Stimulated activated CD4-positive, alpha-beta T cell treated with anti-CD3 and anti-CD28 coated beads, Interleukin-1b, Interleukin-23, amount 100 ng/mL, for 48 hours (primary cell): ENCODE results near the gene TBC1D10B.
A peak's percentile ranks its signal among the peaks of the same experiment; 100 is the strongest.

Experiments used
- DNase-seq: peaks from one replicate; pipeline ENCODE4 v3.0.0-alpha.2; 2020

The TBC1D10B gene

DNA sequence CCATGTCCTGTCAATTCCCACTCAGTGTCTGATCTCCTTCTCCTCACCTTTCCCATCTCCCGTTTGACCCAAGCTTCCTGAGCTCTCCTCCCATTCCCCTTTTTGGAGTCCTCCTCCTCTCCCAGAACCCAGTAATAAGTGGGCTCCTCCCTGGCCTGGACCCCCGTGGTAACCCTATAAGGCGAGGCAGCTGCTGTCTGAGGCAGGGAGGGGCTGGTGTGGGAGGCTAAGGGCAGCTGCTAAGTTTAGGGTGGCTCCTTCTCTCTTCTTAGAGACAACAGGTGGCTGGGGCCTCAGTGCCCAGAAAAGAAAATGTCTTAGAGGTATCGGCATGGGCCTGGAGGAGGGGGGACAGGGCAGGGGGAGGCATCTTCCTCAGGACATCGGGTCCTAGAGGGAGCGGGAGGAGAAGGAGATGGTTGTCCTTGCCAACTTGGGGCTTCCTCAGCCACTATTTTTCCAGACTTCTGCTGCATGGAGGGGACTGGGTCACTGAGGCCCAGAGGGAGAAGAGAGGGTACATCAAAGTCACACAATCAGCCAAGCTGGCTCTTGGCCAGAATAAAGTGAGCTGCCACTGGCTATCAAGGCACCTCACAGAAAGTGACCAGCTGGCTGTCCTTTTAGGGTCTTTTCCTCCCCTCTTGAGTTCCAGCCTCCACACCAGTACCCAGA is 1.9 kb upstream of the TBC1D10B start:
- DNase-seq, result no peak

DNA sequence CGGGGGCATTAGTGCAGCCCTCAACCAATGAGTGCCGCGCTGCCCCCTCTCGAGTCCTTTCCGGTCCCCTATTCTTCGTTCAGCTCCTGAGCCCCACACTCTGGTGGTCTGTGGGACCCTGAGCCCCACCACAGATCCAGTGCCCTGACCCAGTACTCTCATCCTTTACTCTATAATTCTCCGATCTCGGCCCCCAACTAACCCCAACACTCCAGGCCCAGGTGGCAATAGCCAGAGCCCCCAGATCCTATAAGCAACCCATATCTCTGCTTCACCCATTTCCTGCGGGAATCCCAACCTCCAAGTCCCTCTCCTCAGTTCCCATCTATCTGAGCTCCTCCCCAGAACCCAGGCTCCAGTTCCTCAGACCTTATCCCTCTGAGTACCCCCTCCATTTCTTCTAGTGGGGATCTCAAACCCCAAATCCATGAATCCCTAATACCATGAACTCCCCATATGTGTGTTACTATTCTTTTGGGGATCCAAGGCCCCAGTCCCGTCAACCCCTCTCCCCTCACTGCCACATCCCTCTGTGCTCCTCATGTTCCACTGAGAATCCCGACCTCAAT is 1.0 kb upstream of the TBC1D10B start:
- DNase-seq, result no peak

DNA sequence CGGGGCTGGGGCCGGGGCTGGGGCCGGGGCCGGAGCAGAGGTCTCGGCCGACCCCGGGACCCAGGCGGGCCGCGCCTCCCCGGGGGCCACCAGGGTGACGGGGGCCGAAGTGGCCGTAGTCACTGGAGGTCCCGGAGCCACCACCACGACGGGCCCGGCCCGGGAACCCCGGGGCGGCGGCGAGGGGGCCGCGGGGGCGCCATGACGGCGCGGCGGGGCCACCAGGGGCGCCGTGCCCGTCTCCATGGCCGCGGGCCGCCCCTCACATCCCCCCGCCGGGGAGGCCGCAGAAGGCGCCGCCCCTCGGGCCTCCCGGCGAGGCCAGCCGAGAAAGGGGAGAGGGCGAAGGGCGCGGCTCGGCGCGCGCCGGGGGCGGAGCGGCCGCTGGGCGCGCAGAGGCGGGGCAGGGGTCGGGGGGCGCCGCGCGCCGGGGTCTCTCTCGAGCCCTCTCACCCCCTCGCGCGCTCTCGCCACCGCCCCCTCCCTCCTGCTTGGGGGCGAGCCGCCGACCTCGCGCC is 297 bp downstream of the TBC1D10B start:
- no peak for DNase-seq

DNA sequence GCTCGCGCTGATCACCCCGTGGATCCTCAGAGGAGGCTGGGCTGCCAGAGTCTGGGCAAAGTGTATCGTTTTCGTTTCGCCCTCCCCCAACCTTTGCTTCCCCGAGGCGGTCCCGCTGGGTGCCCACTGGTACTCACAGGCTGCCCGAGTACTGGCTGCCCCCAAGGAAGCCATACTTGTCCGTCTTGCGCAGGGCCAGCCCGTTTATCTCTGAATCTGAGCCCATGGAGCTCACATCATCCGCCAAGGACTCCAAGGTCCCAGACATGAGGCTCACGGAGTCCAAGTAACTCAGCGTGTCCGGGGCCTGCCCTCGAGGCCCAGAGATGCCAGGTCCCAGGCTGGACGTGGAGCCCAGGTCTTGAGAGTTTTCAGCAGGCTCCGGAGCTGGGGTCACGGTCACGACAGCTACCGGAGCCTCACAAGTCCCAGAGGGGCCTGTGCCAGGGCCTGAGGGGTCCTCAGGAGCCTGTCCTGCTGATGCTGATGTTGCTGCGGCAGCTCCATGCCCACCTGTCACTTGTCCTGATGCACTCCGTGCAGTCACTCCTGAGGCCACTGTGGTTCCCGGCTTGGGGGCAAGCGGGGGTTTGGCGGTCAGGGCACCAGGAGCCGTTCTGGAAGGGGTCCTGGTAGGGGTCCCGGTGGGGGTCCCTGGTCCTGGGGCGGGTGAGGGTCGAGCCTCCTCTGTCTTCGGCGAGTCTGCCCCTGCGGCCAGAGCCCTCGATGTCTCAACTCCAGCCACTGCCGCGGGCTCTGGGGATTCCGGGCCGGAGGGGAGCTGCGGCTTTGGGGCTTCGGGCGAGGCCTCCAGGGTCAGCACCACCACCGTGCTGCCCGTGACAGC is 980 bp downstream of the TBC1D10B start:
- no peak for DNase-seq

DNA sequence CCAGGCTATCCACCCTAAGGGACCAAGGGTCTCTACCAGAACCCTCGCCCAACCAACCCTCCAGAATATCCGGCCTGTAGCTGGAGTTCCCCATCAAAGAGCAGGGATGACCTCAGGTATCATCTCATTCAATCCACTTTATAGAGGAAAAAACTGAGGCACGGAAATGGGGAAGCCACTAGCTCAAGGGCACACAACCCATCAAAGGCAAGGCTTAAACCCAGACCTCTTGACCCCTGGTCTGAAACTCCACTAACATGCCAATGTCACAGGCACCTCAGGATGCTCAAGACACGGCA is 1.6 kb downstream of the TBC1D10B start:
- DNase-seq, result no peak

DNA sequence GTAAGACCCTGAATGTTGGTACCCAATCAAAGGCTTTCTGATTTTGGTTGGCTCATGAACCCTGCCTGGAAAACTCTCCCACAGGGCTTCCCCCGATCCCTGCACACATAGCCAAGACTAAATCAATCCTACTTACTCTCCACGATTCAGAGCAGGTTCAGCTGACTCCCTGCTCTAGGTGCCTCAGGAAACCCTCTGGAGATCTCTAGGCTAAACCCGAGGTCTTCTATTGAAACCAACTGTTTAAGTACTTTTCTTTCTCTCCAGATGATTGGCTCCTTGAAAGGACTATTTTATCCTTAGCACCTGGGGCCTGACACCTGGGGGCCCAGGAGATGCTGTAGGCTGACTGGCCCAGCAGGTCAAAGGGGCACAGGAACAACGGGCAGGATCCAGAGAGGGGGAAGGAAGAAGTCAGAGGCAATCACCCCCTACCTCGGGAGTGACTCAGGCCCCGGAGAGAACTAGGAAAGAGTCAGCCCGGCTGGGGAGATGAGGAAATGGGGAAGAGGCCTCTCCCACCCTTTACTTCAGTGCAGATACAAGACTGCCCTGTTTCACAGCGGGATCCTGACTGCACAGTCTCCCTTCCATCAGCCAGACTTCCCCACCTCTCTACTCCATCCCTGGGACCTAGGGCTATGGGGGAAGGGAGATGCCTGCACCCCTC is 2.0 kb downstream of the TBC1D10B start:
- DNase-seq, result no peak

DNA sequence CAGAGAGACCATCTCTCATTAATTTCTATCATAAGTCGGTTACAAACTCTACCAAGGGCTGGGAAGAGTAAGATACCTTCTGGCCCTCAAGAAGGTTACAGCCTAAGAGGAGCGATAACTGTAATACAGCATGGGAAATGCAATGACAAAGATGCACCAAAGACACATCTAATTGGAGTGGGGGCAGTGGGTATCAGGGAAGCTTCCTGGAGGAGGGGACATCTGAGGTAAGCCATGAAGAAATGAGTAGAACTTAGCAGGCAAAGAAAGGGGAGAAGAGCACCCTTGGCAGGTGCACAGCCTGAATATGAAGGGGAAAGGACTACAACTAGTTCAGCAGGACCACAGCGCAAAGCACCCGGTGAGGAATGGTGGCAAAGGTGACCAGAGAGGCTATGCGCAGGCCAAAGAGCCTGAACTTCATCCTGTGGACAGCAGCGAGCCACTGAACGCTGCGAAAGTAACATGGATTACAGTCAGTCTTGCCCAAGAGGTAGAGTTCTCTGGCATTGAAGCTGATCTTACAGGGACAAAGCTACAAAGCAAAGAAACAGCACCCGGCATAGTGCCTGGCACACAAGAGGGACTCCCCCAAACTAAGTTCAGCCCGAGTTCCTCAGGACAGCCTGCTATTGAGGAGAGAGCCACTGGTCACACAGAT is 2.8 kb downstream of the TBC1D10B start:
- DNase-seq, result no peak

DNA sequence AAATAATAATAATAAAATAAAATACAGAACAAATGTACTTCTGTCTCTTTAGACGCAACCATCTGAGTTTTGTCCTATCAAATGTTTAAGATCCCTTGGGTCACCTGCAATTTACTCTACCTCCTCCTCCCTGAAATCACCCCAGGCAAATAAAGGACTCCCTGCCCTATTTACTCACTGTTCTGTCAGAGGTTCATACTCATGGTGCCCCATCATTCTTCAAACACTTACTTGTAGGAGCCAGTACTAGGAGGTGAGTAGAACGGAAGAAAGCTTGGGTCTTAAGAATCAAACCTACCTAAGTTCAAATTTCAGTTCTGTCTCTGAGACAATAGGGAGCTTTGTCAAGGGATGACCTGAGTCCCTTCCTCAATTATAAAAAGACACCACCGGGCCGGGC is 3.8 kb downstream of the TBC1D10B start:
- no peak for DNase-seq

DNA sequence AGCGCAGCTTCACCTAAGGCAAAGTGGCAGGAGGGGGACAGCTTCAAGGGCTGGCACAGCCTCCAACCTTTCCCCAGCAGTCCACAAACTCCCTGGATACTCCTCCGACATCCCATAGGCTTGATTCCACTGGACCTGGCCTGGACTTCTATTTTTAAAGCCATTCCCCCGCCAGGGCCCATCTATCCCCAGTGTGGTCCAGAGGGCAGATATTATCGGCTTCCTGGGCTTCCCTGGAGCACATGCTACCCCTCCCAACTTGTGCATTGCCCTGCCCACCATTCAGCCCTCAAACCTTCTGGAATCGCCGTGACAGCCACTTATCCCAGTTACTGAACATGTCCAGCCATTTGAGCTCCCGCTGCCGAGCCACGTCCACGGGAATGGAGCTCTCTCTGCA is 5.1 kb downstream of the TBC1D10B start:
- DNase-seq, result no peak

DNA sequence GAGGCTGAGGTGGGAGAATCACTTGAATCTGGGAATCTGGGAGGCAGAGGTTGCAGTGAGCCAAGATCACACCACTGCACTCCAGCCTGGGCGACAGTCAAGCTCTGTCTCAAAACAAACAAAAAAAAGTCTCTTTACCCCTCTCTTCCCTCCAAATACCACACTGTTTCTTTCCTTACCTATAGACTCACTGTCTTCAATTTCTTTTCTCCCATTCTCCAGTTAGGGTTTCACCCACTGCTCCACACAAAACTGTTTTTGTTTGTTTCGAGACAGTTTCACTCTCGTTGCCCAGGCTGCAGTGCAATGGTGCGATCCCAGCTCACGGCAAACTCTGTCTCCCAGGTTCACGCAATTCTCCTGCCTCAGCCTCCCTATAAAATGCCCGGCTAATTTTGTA is 9.1 kb downstream of the TBC1D10B start:
- no peak for DNase-seq

DNA sequence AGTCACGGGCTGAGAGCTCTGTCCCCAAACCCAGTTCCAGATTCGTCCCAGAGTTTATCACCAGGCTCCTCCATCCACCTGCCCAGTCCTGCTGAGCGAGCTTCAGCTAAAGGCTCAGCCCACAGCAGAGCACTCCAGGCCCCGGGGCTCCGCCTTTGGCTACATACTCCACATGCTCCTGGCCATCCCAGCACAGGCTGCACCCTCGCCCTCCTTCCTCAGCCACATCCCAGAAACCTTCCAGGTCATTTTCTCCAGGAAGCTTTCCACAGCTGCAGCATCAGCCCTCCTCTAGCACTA is 10.5 kb downstream of the TBC1D10B start:
- no peak for DNase-seq

DNA sequence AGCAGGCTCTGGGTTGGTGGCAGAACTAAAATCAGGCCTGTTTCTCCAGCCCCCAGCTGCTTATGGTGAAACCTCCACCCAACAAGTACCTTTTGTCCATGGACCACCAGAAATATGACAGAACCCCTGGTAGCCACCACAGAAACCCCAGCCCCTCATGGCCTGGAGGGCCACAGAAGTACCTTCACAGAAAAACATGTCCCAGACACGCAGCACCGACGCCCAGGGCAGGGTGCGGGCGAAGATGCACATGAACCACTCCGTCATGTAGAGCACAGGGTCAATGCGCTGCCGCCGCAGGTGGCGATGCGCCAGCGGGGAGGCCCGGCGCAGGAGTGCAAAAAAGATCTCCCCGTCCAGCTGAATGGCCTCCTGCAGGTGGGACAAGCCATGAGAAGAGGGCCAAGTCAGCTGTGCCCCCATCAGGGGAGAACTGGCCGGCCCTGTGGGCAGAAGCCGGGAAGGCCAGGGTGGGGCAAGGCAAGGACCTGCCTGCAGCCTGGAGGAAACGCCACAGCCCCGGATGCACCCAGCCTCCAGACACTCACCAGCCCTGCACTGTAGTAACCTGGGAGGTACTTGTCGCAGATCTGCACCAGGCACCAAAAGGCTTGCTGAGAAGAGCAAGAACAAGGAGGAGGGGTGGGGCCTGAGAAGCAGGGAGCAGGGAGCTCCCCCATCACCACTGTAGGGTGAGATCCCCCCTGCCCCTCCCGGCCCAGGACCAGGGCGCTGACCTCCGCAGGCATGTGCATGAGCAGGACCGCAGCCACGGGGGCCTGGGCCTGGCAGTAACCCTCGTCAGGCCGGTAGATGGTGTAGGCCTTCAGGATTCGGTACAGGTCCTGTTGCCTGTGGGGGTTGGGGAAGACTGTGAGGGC is 11.1 kb downstream of the TBC1D10B start:
- DNase-seq, result no peak

DNA sequence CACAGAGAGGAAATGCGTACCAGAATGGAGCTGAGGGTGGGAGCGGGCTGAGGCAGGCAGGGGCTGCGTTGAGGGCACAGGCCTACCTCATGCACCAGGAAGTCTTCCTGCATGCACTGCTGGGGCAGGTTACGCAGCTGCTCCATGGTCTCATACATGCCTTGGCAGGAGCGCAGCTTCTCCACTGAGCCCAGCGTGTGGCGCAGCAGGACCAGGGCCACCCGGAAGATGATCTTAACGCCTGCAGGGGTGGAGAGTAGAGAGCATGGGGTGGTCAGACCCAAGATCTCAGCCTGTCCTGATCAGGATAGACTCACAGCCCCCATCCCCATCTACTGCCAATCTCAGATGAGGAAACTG is 11.7 kb downstream of the TBC1D10B start:
- no peak for DNase-seq

DNA sequence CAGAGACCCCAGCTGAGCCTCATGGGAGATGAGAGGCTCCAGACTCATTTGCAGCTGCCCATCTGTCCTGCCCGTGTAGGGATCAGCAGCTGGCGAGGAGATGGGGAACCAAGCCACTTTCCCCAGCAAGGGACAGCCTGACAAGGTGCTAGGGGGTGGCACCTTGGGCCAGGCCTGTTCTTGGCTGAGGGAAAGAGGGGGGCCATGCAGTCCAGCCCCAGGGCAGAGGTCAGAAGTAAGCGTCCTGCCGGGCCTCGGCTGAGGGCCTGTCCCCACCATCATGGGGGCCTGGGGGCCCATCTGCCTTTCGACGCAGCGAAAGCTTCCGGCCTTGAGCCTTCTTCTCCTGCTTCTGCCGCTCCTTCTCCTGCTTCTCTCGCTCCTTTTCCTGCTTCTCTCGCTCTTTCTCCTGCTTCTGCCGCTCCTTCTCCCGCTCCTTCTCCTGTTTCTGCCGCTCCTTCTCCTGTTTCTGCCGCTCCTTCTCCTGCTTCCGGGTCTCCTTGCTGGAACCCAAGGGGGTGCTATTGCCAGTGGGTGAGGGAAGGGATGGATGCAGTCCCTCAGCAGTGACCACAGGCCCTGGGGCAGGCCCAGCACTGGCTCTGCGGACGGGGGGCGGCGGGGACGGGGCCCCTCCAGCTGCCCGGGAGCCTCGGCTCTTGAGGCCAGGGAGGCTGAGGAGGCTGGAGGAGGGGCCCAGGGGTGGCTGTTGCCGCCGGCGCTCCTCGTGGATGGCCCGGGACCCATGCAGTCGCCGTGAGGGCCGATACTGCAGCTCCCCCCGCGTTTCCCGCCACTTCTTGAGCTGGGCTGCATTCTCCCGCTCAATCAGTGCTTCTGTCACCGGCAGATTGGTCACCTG is 12.3 kb downstream of the TBC1D10B start:
- DNase-seq, result no peak

DNA sequence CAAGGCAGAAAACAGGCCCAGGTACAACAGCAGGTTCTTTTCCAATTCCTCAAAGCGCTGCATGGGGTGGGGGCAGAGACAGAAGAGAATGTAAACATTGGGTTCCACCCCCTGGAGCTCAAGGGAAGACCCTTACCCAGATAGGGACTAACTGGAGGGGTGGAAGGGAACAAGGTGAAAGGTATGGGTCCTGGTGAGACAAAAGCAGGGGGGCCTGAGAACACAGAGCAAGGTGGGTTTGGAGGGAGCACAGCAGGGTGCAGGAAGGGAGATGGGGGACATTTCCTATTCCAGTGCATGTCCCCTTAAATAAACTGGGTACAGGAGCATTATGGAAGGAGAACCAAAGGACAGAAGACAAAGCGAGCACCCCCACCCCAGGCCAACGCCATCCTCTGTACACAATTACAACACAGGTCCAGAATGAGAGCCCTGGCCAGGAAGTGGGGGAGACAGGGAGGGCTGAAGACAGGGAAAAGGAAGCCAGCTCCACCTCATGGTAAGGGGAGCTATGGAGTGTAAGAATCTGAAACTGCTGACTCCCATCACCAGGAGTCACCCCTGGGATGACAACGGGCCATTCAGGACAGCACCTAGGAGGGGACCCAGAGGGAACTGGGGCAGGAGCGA is 13.1 kb downstream of the TBC1D10B start:
- DNase-seq, result no peak

DNA sequence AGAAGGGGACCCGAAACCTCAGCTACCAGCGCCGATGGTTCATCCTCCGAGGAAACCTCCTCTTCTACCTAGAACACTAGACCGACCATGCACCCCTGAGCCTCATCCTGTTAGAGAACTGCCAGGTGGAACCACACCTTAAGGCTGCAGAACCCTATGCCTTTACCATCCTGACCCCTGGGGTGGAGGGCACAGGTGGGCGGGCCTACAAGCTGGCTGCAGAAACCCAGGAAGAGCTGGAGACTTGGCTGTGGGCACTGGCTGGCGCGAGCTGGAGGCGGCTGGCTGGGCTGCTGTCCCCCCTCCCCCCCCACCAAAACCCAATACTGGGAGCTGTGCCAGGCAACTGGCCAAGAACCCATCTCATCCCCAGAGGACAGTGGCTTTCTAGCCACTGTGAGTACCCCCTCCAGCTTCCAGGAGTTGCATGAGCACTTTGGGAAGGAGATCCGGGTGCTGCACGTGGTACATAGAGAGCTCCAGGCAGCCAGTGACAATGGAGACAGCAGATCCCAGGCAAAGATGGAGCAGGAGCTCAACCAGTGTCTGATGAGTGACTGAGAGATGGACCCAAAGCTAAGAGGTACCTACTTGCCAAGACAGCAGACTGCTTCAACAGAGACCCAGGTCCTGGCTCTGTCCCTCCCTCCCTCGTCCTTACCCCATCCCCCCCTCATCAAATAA is 13.8 kb downstream of the TBC1D10B start:
- DNase-seq, result no peak

DNA sequence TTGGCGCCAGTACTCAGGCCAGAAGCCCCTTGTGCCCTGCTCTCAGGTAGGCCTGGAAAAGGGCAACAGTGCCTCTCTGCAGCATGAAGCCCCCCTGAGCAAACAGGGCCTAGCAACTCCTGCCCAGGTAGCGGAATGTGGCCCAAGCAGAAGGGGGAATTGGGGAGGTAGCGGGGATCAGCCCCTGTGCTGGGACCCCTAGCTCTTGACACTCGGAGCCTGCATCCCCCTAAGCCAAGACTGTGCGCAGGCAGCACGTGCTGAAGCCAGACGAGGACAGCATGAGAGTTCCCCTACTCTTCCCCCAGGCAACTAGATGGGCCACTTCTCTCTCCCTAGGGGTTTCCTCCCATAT is 14.4 kb downstream of the TBC1D10B start:
- no peak for DNase-seq

DNA sequence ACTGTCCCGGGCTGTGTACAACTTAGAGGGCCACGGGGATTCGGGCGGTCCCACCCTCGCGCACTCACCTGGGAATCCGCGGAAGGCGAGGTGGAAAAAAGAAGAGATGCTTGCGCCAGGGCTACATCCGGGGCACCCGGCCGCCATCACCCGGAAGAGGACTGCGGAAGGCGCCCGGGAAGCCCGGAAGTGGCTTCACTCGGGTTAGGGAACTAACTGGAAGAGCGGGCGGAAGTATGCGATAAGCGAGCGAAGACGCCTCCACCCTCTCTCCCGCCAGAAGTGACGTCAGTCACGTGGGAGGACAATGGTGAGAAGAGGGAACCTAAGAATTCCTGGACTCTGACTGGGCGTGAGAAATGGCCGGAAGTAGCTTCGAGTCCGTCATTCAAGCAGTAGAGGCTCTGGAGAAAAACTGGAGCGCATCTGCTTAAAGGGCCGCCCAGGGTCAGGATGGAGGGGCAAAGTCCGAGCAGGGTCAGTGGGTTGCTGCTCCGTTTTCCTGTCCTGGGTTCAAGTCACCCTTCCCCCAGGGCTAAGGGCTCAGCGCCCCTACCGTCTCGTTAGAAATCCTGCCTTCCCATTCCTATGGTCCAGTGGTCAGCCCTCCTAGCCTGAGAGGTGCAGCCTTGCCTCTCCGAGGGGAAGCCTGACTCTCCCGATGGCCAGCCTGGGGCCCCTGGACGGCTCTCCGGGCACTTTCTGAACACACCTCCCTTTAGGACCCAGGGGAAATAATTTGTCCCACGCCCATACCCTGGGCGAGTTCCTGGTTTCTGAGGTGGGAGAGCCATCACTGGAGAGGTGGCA is 14.9 kb downstream of the TBC1D10B start, which contains the start of gene CD2BP2:
Gene CD2BP2, minus strand, starts transcription at position 165 of the 810 bp plus-strand sequence. CDS start 627 bp downstream, outside the sequence.
- peak; percentile 91 for DNase-seq
